WTC11 (cell line): ENCODE measurements around the gene PCSK1N. TPM values are rescaled to one million over a fixed set of nuclear protein-coding genes. Genes with fewer than 3 reads are reported as not detected.

ENCODE experiments used
- ATAC-seq: fragments of 200-7000 bp; cut with Tn5 transposase; 2 replicates; pipeline ENCODE4 v1.10.0; 2021; ENCODE audit warnings: mild to moderate bottlenecking, moderate library complexity
- CTCF ChIA-PET: fragments of 300-600 bp; sonication (Branson Sonifier 250); formaldehyde crosslinking; loops from one replicate; lab custom pipeline; 2021; ENCODE audit warnings: antibody characterized with exemption; lab: Charles Lee
- POLR2A ChIA-PET: fragments of 350-600 bp; sonication (Branson Sonifier 250); formaldehyde crosslinking; loops from one replicate; lab custom pipeline; 2021; ENCODE audit warnings: antibody characterized with exemption; lab: Charles Lee
- DNase-seq: peaks from one replicate; pipeline ENCODE4 v3.0.0; 2021; ENCODE audit warnings: low spot score
- H3K27ac Mint-ChIP-seq: 2 replicates; pipeline ENCODE4 v1.8.0; 2021; ENCODE audit warnings: mixed read lengths
- H3K27me3 Mint-ChIP-seq: 2 replicates; pipeline ENCODE4 v1.8.0; 2021; ENCODE audit warnings: low read depth, mild to moderate bottlenecking, moderate library complexity, mixed read lengths
- H3K36me3 Mint-ChIP-seq: 2 replicates; pipeline ENCODE4 v1.8.0; 2021; ENCODE audit warnings: mixed read lengths
- H3K4me1 Mint-ChIP-seq: 2 replicates; pipeline ENCODE4 v1.8.0; 2022; ENCODE audit warnings: mixed read lengths
- H3K4me3 Mint-ChIP-seq: 2 replicates; pipeline ENCODE4 v1.8.0; 2021; ENCODE audit warnings: mild to moderate bottlenecking, moderate library complexity, mixed read lengths
- H3K9me3 Mint-ChIP-seq: 2 replicates; pipeline ENCODE4 v1.8.0; 2021; ENCODE audit warnings: mixed read lengths
- ARID4B ChIP-seq: sonication (generic); formaldehyde crosslinking; IDR thresholded peaks from 2 replicates; pipeline ENCODE4 v1.8.0; 2023; ENCODE audit warnings: missing genetic modification reagents, mild to moderate bottlenecking, borderline replicate concordance
- ATF2 ChIP-seq: sonication (generic); formaldehyde crosslinking; IDR thresholded peaks from 2 replicates; pipeline ENCODE4 v1.8.1; 2022; ENCODE audit warnings: low read depth, missing genetic modification reagents, borderline replicate concordance
- CDX4 ChIP-seq: fragments of 250-450 bp; sonication (Bioruptor Pico); IDR thresholded peaks from 2 replicates; pipeline ENCODE4 v1.9.0; 2021; ENCODE audit warnings: moderate library complexity, mild to moderate bottlenecking, inconsistent platforms, borderline replicate concordance
- EMX1 ChIP-seq: fragments of 250-450 bp; sonication (Bioruptor Pico); IDR thresholded peaks from 2 replicates; pipeline ENCODE4 v1.8.0; 2021; ENCODE audit warnings: mild to moderate bottlenecking
- GABPB1 ChIP-seq: sonication (generic); formaldehyde crosslinking; IDR thresholded peaks from 2 replicates; pipeline ENCODE4 v1.8.1; 2023; ENCODE audit warnings: mild to moderate bottlenecking, missing genetic modification reagents
- GTF2I ChIP-seq: fragments of 250-450 bp; sonication (Bioruptor Pico); conservative IDR thresholded peaks from 2 replicates; pipeline ENCODE4 v1.4.0; 2021; ENCODE audit warnings: mild to moderate bottlenecking
- JAZF1 ChIP-seq: fragments of 250-450 bp; sonication (Bioruptor Pico); IDR thresholded peaks from 2 replicates; pipeline ENCODE4 v1.9.0; 2021; ENCODE audit warnings: moderate library complexity, mild to moderate bottlenecking, inconsistent platforms
- MAX ChIP-seq: sonication (generic); formaldehyde crosslinking; IDR thresholded peaks from 2 replicates; pipeline ENCODE4 v1.8.0; 2022; ENCODE audit warnings: mild to moderate bottlenecking, missing genetic modification reagents
- NFE2L1 ChIP-seq: sonication (generic); formaldehyde crosslinking; IDR thresholded peaks from 2 replicates; pipeline ENCODE4 v1.8.1; 2023; ENCODE audit warnings: missing genetic modification reagents
- NR1H2 ChIP-seq: sonication (generic); formaldehyde crosslinking; IDR thresholded peaks from 2 replicates; pipeline ENCODE4 v1.9.0; 2021; ENCODE audit warnings: mild to moderate bottlenecking, moderate library complexity, missing genetic modification reagents
- TCF7 ChIP-seq: sonication (generic); formaldehyde crosslinking; IDR thresholded peaks from 2 replicates; pipeline ENCODE4 v1.8.0; 2022; ENCODE audit warnings: mild to moderate bottlenecking, low read depth, missing genetic modification reagents, moderate library complexity
- TP53 ChIP-seq: sonication (generic); formaldehyde crosslinking; IDR thresholded peaks from 2 replicates; pipeline ENCODE4 v1.8.1; 2023; ENCODE audit warnings: mild to moderate bottlenecking, missing genetic modification reagents
- ZNF425 ChIP-seq: fragments of 250-450 bp; sonication (Bioruptor Pico); conservative IDR thresholded peaks from 2 replicates; pipeline ENCODE4 v1.9.0; 2021; ENCODE audit warnings: mild to moderate bottlenecking
- ZSCAN18 ChIP-seq: fragments of 250-450 bp; sonication (Bioruptor Pico); IDR thresholded peaks from 2 replicates; pipeline ENCODE4 v2.1.2; 2022; ENCODE audit warnings: mild to moderate bottlenecking, moderate library complexity
- total RNA-seq: library from RNA; stranded (reverse); gene quantifications from 3 replicates; pipeline ENCODE4 v1.2.3, GENCODE V29; 2021

PCSK1N gene
- total RNA-seq, 1 experiment from 2014 or later: 7.5 TPM

- ATAC-seq (no peak), DNase-seq (no peak)
- TF ChIP-seq ZNF425 (CRISPR knock-in tag): no peak
- TF ChIP-seq EMX1 (CRISPR knock-in tag): no peak
- TF ChIP-seq NFE2L1 (CRISPR knock-in tag): no peak
- TF ChIP-seq ATF2: no peak
- TF ChIP-seq ZSCAN18: no peak
- TF ChIP-seq MAX (CRISPR knock-in tag): no peak
- no peak for TF ChIP-seq CDX4
- TF ChIP-seq ARID4B (CRISPR knock-in tag): no peak
- no peak for TF ChIP-seq NR1H2
- peak overlapping the region; percentile 100 for H3K27ac Mint-ChIP-seq
- CTCF ChIA-PET: no interaction called here
- H3K4me1 Mint-ChIP-seq: peaks cover 6% of the 10 kb centered on the region
- no peaks in the 10 kb centered on the region for H3K9me3 Mint-ChIP-seq
- H3K36me3 Mint-ChIP-seq: peaks cover 13% of the 10 kb centered on the region
- peak overlapping the region; percentile 92 for H3K4me3 Mint-ChIP-seq
- POLR2A ChIA-PET: no interaction called here
- H3K27me3 Mint-ChIP-seq: peaks cover under 1% of the 10 kb centered on the region; the same call in 1 of the 2 replicates
These were observed 32.6 kb downstream of the PCSK1N start for GRCh38 chrX:48802905-48803200.

- no peaks in the 10 kb centered on the region for H3K9me3 Mint-ChIP-seq
- peaks cover 6% of the 10 kb centered on the region for H3K4me1 Mint-ChIP-seq
- TF ChIP-seq TCF7: no peak
- no peak for TF ChIP-seq NR1H2
- no peak for TF ChIP-seq TP53 (CRISPR knock-in tag)
- no peak for TF ChIP-seq GTF2I (CRISPR knock-in tag)
- no peak for TF ChIP-seq JAZF1 (CRISPR knock-in tag)
- TF ChIP-seq GABPB1: no peak
- H3K4me3 Mint-ChIP-seq: peak overlapping the region; percentile 92
- ATAC-seq: peak; percentile 56
- DNase-seq: peak; percentile 81
- POLR2A ChIA-PET: interaction anchor here (0.7 to 1.0 kb wide), 6 partner anchors 65 to 156 kb away, joined by 3 to 5 read pairs (median 4); partner anchors contain the start of genes PQBP1, SLC35A2 and TIMM17B
- peak overlapping the region; percentile 100 for H3K27ac Mint-ChIP-seq
- H3K27me3 Mint-ChIP-seq: peaks cover 3% of the 10 kb centered on the region; the same call in 1 of the 2 replicates
- H3K36me3 Mint-ChIP-seq: peaks cover 13% of the 10 kb centered on the region
- CTCF ChIA-PET: interaction anchor here (0.6 to 1.1 kb wide), 7 partner anchors 9 to 169 kb away, joined by 3 to 5 read pairs (median 3); partner anchors contain the start of genes KCND1, SLC35A2 and SUV39H1
These were observed 33.1 kb downstream of the PCSK1N start for GRCh38 chrX:48802089-48802904.
